ENCODE results near the gene NAPA.

NAPA gene

DNA sequence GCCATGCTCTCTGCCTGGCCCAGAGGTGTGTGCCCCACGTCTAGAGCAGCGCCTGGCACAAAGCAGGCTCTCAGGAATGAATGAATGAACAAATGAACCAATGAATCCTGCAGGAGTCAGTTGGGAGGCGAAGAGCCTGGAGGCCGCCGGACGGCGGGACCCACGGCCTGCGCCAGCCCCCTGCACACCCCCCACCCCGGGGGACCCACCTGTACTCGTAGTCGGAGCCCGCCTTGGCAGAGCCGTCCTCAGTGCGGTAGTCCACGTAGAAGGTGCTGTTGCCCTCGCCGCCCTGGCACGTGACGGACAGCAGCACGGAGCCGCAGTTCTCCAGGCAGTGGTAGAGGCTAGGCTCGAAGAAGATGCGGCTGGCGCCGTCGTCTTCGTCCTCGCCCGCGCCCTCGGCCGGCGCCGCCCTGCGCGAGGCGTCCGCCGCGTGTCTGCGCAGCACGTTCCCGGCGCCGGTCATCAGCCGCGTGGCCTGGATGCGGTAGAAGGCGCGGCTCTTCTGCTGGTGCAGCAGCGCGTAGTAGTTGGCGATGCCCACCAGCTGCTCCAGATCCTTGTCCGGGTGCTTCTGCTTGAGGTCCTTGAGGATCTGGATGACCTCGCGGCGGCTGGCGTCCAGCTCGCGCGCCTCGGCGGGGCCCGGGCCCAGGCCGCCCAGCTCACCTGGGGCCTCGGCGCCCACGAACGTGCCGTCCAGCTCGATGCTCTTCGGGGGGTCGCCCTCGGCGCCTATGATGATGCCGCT is 58.0 kb downstream of the NAPA start:
- no peak for DNase-seq

GRCh38 chr19:47450478-47450877 is 64.4 kb downstream of the NAPA start:
- DNase-seq: no peak

GRCh38 chr19:47448360-47448727 is 66.5 kb downstream of the NAPA start:
- DNase-seq: no peak

DNA sequence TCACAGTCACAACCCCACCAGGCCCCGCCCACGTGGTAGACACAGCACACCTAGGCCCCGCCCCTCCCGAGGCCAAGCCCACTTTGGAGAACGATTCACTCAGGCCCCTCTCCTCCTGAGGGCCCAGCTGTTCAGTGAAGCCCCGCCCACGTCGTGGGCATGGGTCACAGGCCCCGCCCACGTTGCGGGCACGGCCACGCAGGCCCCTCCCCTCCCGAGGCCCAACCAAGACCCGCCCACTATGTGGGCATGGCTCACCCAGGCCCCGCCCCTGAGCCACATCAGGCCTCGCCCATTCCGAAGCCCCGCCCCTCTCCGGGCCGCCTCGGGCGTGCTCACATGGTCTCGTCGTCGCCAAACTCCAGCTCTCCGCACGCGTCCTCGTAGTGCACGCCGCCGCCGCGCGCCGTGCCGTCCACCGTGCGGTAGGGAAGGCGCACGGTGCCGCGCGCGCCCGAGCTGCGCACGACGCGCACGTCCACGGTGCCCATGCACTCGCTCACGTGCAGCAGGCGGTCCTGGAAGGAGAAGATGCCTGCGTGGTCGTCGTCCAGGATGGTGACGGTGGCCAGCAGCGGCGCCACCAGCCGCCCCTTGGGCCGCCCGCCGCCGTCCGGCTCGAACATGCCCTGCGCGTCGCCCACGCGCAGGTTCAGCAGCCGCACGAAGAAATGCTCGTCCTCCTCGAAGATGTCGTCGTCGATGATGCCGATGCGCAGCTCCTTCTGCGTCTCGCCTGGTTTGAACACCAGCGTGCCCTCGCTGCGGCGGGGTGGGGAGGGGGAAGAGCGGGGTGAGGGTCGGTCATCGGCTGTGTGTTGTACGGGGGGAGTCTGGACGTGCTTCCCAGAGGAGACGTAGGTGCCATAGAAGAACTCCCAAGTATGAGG is 67.1 kb downstream of the NAPA start:
- peak; percentile 40 for DNase-seq

DNA sequence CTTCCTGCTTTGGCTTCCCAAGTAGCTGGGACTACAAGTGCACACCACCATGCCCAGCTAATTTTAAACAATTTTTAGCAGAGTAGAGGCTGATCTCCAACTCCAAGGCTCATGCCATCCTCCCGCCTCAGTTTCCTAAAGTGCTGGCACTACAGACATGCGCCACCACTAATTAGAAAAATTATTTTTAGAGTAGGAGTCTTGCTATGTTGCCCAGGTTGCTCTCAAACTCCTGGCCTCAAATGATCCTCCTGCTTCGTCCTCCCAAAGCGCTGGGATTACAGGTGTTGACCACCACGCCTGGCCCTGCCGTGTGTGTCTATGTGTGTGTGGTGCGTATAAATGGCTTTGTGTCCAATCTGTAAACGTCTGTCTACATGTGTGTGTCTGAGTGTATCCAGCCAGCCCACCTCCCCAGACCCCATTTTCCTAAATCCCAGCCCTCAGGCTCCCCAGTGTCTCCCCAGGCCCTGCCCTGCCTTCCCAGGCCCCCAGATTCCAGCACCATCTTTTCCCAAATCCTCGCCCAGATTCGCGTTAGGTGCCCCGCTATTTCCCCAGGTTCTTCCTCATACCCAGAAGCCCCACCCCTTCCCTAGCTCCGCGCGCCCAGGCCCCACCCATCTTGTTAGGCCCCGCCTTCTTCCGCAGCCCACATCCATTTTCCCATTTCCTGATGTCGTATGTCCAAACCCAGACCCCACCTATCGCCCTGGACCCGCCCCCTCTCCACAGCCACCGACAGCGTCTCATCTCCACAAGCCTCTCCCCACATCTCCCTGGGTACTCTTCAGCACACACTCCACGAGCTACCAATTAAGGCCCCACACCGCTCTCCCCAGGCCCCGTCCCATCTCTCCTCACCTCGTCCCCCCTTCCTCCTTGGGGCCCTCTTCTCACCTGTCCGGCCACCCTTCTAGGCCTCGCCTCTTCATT is 68.1 kb downstream of the NAPA start:
- peak; percentile 34 for DNase-seq

GRCh38 chr19:47445937-47446402 is 68.9 kb downstream of the NAPA start:
- peak; percentile 40 for DNase-seq

GRCh38 chr19:47445527-47445926 is 69.3 kb downstream of the NAPA start:
- no peak for DNase-seq

DNA sequence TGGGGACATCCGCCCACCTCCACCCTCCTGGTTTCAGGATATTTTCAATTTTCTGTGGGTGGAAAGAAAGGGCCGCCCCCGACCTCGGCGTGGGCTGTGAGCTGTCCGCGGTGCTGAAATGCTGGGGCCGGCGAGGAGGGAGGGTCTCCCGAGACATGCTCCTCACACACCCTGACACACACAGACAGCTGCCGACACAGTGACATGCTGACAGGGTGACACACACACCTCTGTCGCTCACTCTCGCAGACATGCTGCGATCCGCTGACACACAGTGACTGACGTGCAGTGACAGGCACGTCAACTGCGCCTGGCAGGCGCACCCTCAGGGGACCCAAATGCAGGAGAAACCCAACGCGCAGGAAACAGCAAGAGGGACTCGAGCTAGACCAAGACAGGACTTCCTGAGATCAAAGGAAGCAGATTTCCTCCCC is 70.5 kb downstream of the NAPA start:
- DNase-seq: no peak

GRCh38 chr19:47443331-47443730 is 71.5 kb downstream of the NAPA start:
- DNase-seq: no peak

DNA sequence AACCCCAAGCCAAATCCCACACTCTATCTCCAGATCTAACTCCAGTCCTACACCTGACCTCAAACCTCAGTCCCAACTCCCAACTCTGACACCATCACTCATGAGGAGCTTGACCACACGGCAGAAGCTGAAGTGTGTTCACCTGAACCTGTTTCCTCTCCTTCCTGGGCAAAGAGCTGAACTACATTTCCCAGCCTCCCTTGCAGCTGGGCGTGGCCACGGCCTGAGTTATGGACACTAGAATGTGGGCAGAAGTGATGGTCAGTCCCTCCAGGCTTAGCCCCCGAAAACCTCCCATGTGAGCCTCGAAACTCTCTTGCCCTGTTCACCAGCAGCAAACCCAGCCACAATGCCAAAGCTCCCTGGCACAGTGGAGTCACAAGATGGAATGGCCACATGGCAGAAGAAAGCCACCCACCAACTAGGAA is 76.1 kb downstream of the NAPA start:
- no peak for DNase-seq
